ENCODE data around the gene EDARADD. TPM values are rescaled to one million over a fixed set of nuclear protein-coding genes. Genes with fewer than 3 reads are reported as not detected.
"Not testable (repeated sequence)": the region's sequence is repeated elsewhere in the genome, so short reads cannot be mapped to it uniquely, and the experiment has no call there.

Gene EDARADD
- total RNA-seq (2014; rRNA removed; shearing (Covaris generic)): not detected in 2 replicates

- Histone ChIP-seq H3K4me1 (replicated peaks) (peaks cover 9% of the 10 kb centered on the region), H3K9me3 (replicated peaks) (no peaks in the 10 kb centered on the region), H3K36me3 (no peaks in the 10 kb centered on the region), H3K4me3 (peak within 1 kb of the TSS; percentile 44), H3K27ac (no peak within 1 kb of the TSS), H3K27me3 (replicated peaks) (peaks cover 36% of the 10 kb centered on the region)
- DNase-seq (ENCODE audit: low read depth in 1 of 2, low spot score in 2 of 2): no peak
These were observed at the start of gene EDARADD for GRCh38 chr1:236393681-236394481. Gene EDARADD, plus strand, starts transcription at chr1:236394286. Its CDS starts 159 bp downstream, at chr1:236394445.

GRCh38 chr1:236345728-236346127 is 48.4 kb upstream of the EDARADD start:
- Histone ChIP-seq H3K4me3 (no peak overlapping the region), H3K27ac (no peak overlapping the region), H3K9me3 (replicated peaks) (no peaks in the 10 kb centered on the region), H3K36me3 (no peaks in the 10 kb centered on the region), H3K4me1 (replicated peaks) (no peaks in the 10 kb centered on the region), H3K27me3 (replicated peaks) (no peaks in the 10 kb centered on the region)
- no peak for DNase-seq (ENCODE audit: low read depth in 1 of 2, low spot score in 2 of 2)

- DNase-seq (ENCODE audit: low read depth in 1 of 2, low spot score in 2 of 2): no peak
- Histone ChIP-seq H3K27ac (no peak overlapping the region), H3K36me3 (no peaks in the 10 kb centered on the region), H3K4me1 (replicated peaks) (no peaks in the 10 kb centered on the region), H3K27me3 (replicated peaks) (no peaks in the 10 kb centered on the region), H3K9me3 (replicated peaks) (no peaks in the 10 kb centered on the region), H3K4me3 (no peak overlapping the region)
These were observed 46.0 kb upstream of the EDARADD start for GRCh38 chr1:236348071-236348470.

GRCh38 chr1:236350308-236350707 is 43.8 kb upstream of the EDARADD start:
- DNase-seq (ENCODE audit: low read depth in 1 of 2, low spot score in 2 of 2): no peak
- Histone ChIP-seq H3K4me1 (replicated peaks) (no peaks in the 10 kb centered on the region), H3K4me3 (no peak overlapping the region), H3K27me3 (replicated peaks) (no peaks in the 10 kb centered on the region), H3K36me3 (no peaks in the 10 kb centered on the region), H3K27ac (no peak overlapping the region), H3K9me3 (replicated peaks) (no peaks in the 10 kb centered on the region)

- Histone ChIP-seq H3K9me3 (replicated peaks) (no peaks in the 10 kb centered on the region), H3K27ac (no peak overlapping the region), H3K36me3 (no peaks in the 10 kb centered on the region), H3K27me3 (replicated peaks) (no peaks in the 10 kb centered on the region), H3K4me1 (replicated peaks) (no peaks in the 10 kb centered on the region), H3K4me3 (no peak overlapping the region)
- no peak for DNase-seq (ENCODE audit: low read depth in 1 of 2, low spot score in 2 of 2)
These were observed 42.1 kb upstream of the EDARADD start for GRCh38 chr1:236351875-236352573.

- not testable (repeated sequence) for H3K27me3 ChIP-seq (replicated peaks); DNase-seq (ENCODE audit: low read depth in 1 of 2, low spot score in 2 of 2); H3K4me3 ChIP-seq; H3K4me1 ChIP-seq (replicated peaks); H3K36me3 ChIP-seq; H3K27ac ChIP-seq; H3K9me3 ChIP-seq (replicated peaks)
These were observed 41.3 kb upstream of the EDARADD start for GRCh38 chr1:236352747-236353146.

GRCh38 chr1:236353813-236354212 is 40.3 kb upstream of the EDARADD start:
- Histone ChIP-seq H3K27ac (no peak overlapping the region), H3K9me3 (replicated peaks) (no peaks in the 10 kb centered on the region)
- DNase-seq (ENCODE audit: low read depth in 1 of 2, low spot score in 2 of 2): no peak

GRCh38 chr1:236354330-236355147 is 39.5 kb upstream of the EDARADD start:
- Histone ChIP-seq H3K27ac (no peak overlapping the region), H3K4me1 (replicated peaks) (no peaks in the 10 kb centered on the region), H3K27me3 (replicated peaks) (no peaks in the 10 kb centered on the region), H3K4me3 (no peak overlapping the region), H3K9me3 (replicated peaks) (no peaks in the 10 kb centered on the region), H3K36me3 (no peaks in the 10 kb centered on the region)
- DNase-seq (ENCODE audit: low read depth in 1 of 2, low spot score in 2 of 2): no peak

More at GRCh38 chr1:236353813-236354212, 40.3 kb upstream of the EDARADD start:
- no peaks in the 10 kb centered on the region for H3K4me1 ChIP-seq (replicated peaks)
- no peaks in the 10 kb centered on the region for H3K27me3 ChIP-seq (replicated peaks)
- no peak overlapping the region for H3K4me3 ChIP-seq
- no peaks in the 10 kb centered on the region for H3K36me3 ChIP-seq

GRCh38 chr1:236356141-236356540 is 37.9 kb upstream of the EDARADD start:
- Histone ChIP-seq H3K36me3 (no peaks in the 10 kb centered on the region), H3K27ac (no peak overlapping the region), H3K4me3 (no peak overlapping the region), H3K27me3 (replicated peaks) (no peaks in the 10 kb centered on the region), H3K9me3 (replicated peaks) (no peaks in the 10 kb centered on the region), H3K4me1 (replicated peaks) (no peaks in the 10 kb centered on the region)
- DNase-seq (ENCODE audit: low read depth in 1 of 2, low spot score in 2 of 2): no peak

- Histone ChIP-seq H3K4me3 (no peak overlapping the region), H3K36me3 (no peaks in the 10 kb centered on the region), H3K27me3 (replicated peaks) (no peaks in the 10 kb centered on the region), H3K4me1 (replicated peaks) (no peaks in the 10 kb centered on the region), H3K27ac (no peak overlapping the region), H3K9me3 (replicated peaks) (no peaks in the 10 kb centered on the region)
- no peak for DNase-seq (ENCODE audit: low read depth in 1 of 2, low spot score in 2 of 2)
These were observed 32.0 kb upstream of the EDARADD start for GRCh38 chr1:236361909-236362590.

GRCh38 chr1:236363237-236363636 is 30.8 kb upstream of the EDARADD start:
- no peak overlapping the region for H3K27ac ChIP-seq
- H3K9me3 ChIP-seq (replicated peaks): no peaks in the 10 kb centered on the region
- no peaks in the 10 kb centered on the region for H3K4me1 ChIP-seq (replicated peaks)
- no peaks in the 10 kb centered on the region for H3K36me3 ChIP-seq
- no peak for DNase-seq (ENCODE audit: low read depth in 1 of 2, low spot score in 2 of 2)
- no peaks in the 10 kb centered on the region for H3K27me3 ChIP-seq (replicated peaks)
- no peak overlapping the region for H3K4me3 ChIP-seq

- H3K36me3 ChIP-seq: no peaks in the 10 kb centered on the region
- no peaks in the 10 kb centered on the region for H3K9me3 ChIP-seq (replicated peaks)
- H3K27me3 ChIP-seq (replicated peaks): no peaks in the 10 kb centered on the region
- no peak for DNase-seq (ENCODE audit: low read depth in 1 of 2, low spot score in 2 of 2)
- no peak overlapping the region for H3K4me3 ChIP-seq
- H3K27ac ChIP-seq: no peak overlapping the region
- no peaks in the 10 kb centered on the region for H3K4me1 ChIP-seq (replicated peaks)
These were observed 28.0 kb upstream of the EDARADD start for GRCh38 chr1:236365999-236366570.

GRCh38 chr1:236366681-236367080 is 27.4 kb upstream of the EDARADD start:
- H3K27me3 ChIP-seq (replicated peaks); DNase-seq (ENCODE audit: low read depth in 1 of 2, low spot score in 2 of 2); H3K9me3 ChIP-seq (replicated peaks); H3K4me1 ChIP-seq (replicated peaks); H3K4me3 ChIP-seq; H3K36me3 ChIP-seq; H3K27ac ChIP-seq: not testable (repeated sequence)

Data from SJSA1 (cell line).